Spinal cord (tissue), 10 donors: ENCODE data around the gene ZNF219. TPM values are rescaled to one million over a fixed set of nuclear protein-coding genes. Genes with fewer than 3 reads are reported as not detected.
A peak's percentile ranks its signal among the peaks of the same experiment; 100 is the strongest.

Source experiments
- DNase-seq, 6 donors: peaks; one replicate each; pipeline versions ENCODE4 v3.0.0 to v3.0.0-alpha.2; 2013 to 2015; ENCODE audit warnings: low spot score in 6 of 6, low read depth in 4 of 6
- H3K27ac ChIP-seq: one replicate; pipeline ENCODE4 v1.5.1; 2013; ENCODE audit warnings: low read depth, low read length, control low read depth
- H3K27me3 ChIP-seq: one replicate; pipeline ENCODE4 v1.6.1; 2013; ENCODE audit warnings: low read length; ENCODE audit not compliant: control insufficient read depth, insufficient read depth
- H3K36me3 ChIP-seq: one replicate; pipeline ENCODE4 v1.6.1; 2013; ENCODE audit warnings: low read length; ENCODE audit not compliant: control insufficient read depth, insufficient read depth
- H3K4me1 ChIP-seq: one replicate; pipeline ENCODE4 v1.6.1; 2013; ENCODE audit warnings: low read length; ENCODE audit not compliant: control insufficient read depth, insufficient read depth
- H3K4me3 ChIP-seq: one replicate; pipeline ENCODE4 v1.5.1; 2013; ENCODE audit warnings: low read depth, low read length, control low read depth
- H3K9me3 ChIP-seq: one replicate; pipeline ENCODE4 v1.6.1; 2013; ENCODE audit warnings: low read length; ENCODE audit not compliant: control insufficient read depth, insufficient read depth
- WGBS: methylation state at CpG from one replicate; pipeline ENCODE4 v1.1.5; 2013; ENCODE audit warnings: missing lambda C conversion rate; ENCODE audit not compliant: insufficient coverage; 5-methylcytosine and 5-hydroxymethylcytosine counted together
- polyA plus RNA-seq, 2 donors: library from polyadenylated mRNA; unstranded; fragments of 120-200 nt; gene quantifications; one replicate each; pipeline ENCODE4 v1.2.1, GENCODE V29; 2013; ENCODE audit not compliant: insufficient read length in 2 of 2
- total RNA-seq, 2 donors: library from RNA; depleted of rRNA in 1 of 2; stranded (reverse); fragments of 120-200 nt in 1 of 2; fragments of >200 nt in 1 of 2; gene quantifications; one replicate each; pipeline versions ENCODE4 v1.2.3 to v1.2.4, GENCODE V29; 2013 to 2014
- donor health status: healthy.

The ZNF219 gene
- total and polyA plus RNA-seq, 4 donors, result 4.7 to 48.8 (median 27.7) TPM

DNA sequence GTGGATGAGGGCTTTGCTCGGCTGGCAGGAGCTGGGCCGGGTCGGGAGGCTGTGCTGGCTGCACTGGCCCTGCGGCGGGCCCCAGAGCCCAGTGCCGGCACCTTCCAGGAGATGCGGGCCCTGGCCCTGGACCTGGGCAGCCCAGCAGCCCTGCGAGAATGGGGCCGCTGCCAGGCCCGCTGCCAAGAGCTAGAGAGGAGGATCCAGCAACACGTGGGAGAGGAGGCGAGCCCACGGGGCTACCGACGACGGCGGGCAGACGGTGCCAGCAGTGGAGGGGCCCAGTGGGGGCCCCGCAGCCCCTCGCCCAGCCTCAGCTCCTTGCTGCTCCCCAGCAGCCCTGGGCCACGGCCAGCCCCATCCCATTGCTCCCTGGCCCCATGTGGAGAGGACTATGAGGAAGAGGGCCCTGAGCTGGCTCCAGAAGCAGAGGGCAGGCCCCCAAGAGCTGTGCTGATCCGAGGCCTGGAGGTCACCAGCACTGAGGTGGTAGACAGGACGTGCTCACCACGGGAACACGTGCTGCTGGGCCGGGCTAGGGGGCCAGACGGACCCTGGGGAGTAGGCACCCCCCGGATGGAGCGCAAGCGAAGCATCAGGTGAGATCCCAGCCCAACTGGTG is 16.8 kb downstream of the ZNF219 start:
- H3K4me3 ChIP-seq, result no peak overlapping the region
- peaks cover 92% of the 10 kb centered on the region for H3K36me3 ChIP-seq
- WGBS, result 85% methylated on average over 28 of the region's 30 CpGs
- no peak for DNase-seq
- no peaks in the 10 kb centered on the region for H3K9me3 ChIP-seq
- H3K27me3 ChIP-seq, result no peaks in the 10 kb centered on the region
- peaks cover 4% of the 10 kb centered on the region for H3K4me1 ChIP-seq
- H3K27ac ChIP-seq, result no peak overlapping the region

- Histone ChIP-seq H3K27me3 (no peaks in the 10 kb centered on the region), H3K36me3 (peaks cover 94% of the 10 kb centered on the region), H3K9me3 (no peaks in the 10 kb centered on the region), H3K27ac (no peak overlapping the region), H3K4me3 (no peak overlapping the region), H3K4me1 (peaks cover 20% of the 10 kb centered on the region)
- 84% methylated on average over 7 of the region's 10 CpGs for WGBS
- DNase-seq, result no peak
Measured at GRCh38 chr14:21078726-21079125, 19.7 kb downstream of the ZNF219 start.

DNA sequence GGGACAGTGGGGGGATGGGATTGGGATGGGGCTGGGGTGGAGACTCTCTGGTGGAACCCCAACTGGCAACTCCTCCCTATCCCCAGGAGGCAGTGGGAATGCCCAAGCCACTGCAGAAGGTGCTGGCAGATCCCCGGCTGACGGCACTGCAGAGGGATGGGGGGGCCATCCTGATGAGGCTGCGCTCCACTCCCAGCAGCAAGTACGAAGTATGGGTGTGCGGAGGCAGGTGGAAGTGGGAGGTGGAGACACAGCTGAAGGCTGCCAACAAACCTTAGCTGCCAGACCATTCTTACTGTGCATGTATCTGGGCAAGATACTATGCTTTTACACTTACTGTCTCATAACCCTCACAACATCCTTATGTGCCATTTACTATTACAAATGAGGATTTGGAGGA is 20.2 kb downstream of the ZNF219 start:
- 90% methylated on average over 3 of the region's 5 CpGs for WGBS
- DNase-seq, result no peak
- Histone ChIP-seq H3K4me3 (no peak overlapping the region), H3K4me1 (peaks cover 21% of the 10 kb centered on the region), H3K27ac (no peak overlapping the region), H3K36me3 (peaks cover 94% of the 10 kb centered on the region), H3K9me3 (no peaks in the 10 kb centered on the region), H3K27me3 (no peaks in the 10 kb centered on the region)

DNA sequence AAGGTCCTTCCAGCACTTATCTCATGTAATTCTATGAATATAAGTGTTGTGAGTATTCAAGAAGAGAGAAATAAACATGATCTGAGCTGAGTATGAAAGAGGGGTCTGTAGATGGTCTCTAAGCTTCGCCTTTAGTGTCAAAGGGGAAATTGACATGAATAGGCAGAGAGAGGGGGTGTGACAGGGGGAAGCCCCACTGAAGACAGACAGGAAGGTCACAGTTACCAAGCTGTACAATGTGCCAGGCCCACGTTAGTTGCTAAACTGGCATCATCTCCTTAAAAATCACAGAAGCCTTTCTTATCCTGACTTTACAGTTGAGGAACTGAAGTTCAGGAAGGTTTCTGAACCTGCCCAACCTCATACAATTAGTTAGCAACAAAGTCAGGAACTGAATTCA is 20.8 kb downstream of the ZNF219 start:
- no peak overlapping the region for H3K4me3 ChIP-seq
- H3K27me3 ChIP-seq, result no peaks in the 10 kb centered on the region
- H3K9me3 ChIP-seq, result no peaks in the 10 kb centered on the region
- peaks cover 26% of the 10 kb centered on the region for H3K4me1 ChIP-seq
- no peak for DNase-seq
- peaks cover 94% of the 10 kb centered on the region for H3K36me3 ChIP-seq
- 70% methylated on average over 1 of the region's 2 CpGs for WGBS
- no peak overlapping the region for H3K27ac ChIP-seq

DNA sequence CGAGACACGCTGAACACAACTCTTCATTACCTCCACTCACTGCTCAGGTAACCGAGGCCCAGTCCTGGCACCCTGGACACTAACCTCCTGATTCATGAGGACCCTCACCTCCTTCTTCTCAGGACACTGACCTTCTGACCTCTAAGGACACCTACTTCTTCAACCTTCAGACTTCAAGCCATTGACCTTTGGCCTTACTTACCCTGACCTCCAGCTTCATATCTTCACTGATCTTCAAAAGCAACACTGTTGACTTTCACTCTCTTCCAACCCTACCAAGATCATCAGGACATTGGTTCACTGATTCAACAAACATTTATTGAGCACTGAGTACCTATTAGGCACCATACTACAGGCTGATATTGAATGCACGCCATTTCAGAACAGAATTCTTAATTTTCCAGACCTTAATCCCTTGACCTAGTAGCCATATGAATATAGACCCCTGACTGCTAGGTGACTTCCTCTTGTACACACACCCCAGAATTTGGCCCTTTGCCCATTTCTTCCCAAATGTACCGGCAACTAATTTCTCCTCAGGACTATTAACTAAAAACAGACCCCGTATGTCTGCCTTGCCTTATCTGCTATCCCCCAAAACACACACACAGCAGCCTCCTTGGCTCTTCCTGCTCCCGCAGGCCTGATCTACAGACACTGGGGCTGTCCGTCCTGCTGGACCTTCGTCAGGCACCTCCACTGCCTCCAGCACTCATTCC is 22.6 kb downstream of the ZNF219 start:
- peaks cover 78% of the 10 kb centered on the region for H3K36me3 ChIP-seq
- H3K27ac ChIP-seq, result no peak overlapping the region
- no peaks in the 10 kb centered on the region for H3K9me3 ChIP-seq
- no peak overlapping the region for H3K4me3 ChIP-seq
- 84% methylated on average over 9 of the region's 9 CpGs for WGBS
- H3K27me3 ChIP-seq, result no peaks in the 10 kb centered on the region
- DNase-seq, result no peak
- H3K4me1 ChIP-seq, result peaks cover 38% of the 10 kb centered on the region

DNA sequence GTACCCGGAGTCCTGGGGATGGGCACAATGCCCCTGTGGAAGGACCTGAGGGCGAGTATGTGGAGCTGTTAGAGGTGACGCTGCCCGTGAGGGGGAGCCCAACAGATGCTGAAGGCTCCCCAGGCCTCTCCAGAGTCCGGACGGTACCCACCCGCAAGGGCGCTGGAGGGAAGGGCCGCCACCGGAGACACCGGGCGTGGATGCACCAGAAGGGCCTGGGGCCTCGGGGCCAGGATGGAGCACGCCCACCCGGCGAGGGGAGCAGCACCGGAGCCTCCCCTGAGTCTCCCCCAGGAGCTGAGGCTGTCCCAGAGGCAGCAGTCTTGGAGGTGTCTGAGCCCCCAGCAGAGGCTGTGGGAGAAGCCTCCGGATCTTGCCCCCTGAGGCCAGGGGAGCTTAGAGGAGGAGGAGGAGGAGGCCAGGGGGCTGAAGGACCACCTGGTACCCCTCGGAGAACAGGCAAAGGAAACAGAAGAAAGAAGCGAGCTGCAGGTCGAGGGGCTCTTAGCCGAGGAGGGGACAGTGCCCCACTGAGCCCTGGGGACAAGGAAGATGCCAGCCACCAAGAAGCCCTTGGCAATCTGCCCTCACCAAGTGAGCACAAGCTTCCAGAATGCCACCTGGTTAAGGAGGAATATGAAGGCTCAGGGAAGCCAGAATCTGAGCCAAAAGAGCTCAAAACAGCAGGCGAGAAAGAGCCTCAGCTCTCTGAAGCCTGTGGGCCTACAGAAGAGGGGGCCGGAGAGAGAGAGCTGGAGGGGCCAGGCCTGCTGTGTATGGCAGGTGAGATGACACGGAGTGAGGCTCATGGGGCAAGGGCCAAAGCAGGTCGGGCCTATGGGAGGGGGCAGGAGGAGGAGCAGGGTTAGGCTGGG is 23.8 kb downstream of the ZNF219 start:
- WGBS, result 89% methylated on average over 25 of the region's 26 CpGs
- peaks cover 47% of the 10 kb centered on the region for H3K4me1 ChIP-seq
- H3K27ac ChIP-seq, result no peak overlapping the region
- no peak for DNase-seq
- no peaks in the 10 kb centered on the region for H3K9me3 ChIP-seq
- no peak overlapping the region for H3K4me3 ChIP-seq
- no peaks in the 10 kb centered on the region for H3K27me3 ChIP-seq
- peaks cover 68% of the 10 kb centered on the region for H3K36me3 ChIP-seq

GRCh38 chr14:21073921-21074320 is 24.5 kb downstream of the ZNF219 start:
- Histone ChIP-seq H3K27ac (no peak overlapping the region), H3K36me3 (peaks cover 61% of the 10 kb centered on the region), H3K9me3 (no peaks in the 10 kb centered on the region), H3K4me1 (peaks cover 54% of the 10 kb centered on the region), H3K27me3 (no peaks in the 10 kb centered on the region), H3K4me3 (no peak overlapping the region)
- 90% methylated on average over 9 of the region's 9 CpGs for WGBS
- no peak for DNase-seq

GRCh38 chr14:21072781-21073339 is 25.6 kb downstream of the ZNF219 start:
- Histone ChIP-seq H3K9me3 (no peaks in the 10 kb centered on the region), H3K4me3 (no peak overlapping the region), H3K36me3 (peaks cover 51% of the 10 kb centered on the region), H3K4me1 (peaks cover 60% of the 10 kb centered on the region), H3K27me3 (no peaks in the 10 kb centered on the region), H3K27ac (peak overlapping the region; percentile 97)
- DNase-seq, result no peak
- 91% methylated on average over 9 of the region's 9 CpGs for WGBS

DNA sequence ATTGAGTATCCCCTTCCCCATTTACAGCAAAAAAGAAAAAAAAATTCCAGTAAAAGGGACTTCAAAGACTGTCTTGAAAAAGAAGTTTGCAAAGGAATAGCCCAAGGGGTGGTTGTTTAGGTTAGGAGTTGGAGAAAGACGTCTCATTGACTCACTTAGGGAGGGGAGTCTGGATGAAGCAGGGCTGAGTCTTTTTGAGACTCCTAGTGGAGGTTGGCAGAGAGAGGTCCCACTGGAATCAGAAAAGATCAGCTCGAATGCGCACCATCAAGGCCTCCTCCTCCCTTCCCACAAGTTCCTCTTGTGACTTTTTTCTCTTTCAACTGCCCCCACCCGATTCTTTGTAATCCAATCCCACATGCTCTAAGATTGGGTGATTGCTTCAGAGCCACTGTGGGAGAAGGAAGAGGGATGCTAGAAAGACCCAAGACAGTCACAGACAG is 26.4 kb downstream of the ZNF219 start:
- 11% methylated on average over 1 of the region's 4 CpGs for WGBS
- Histone ChIP-seq H3K4me1 (peaks cover 60% of the 10 kb centered on the region), H3K36me3 (peaks cover 44% of the 10 kb centered on the region), H3K4me3 (peak overlapping the region; percentile 89), H3K9me3 (no peaks in the 10 kb centered on the region), H3K27ac (peak overlapping the region; percentile 97), H3K27me3 (no peaks in the 10 kb centered on the region)
- peak in 1 of 6 donors; percentile 52 for DNase-seq
